Posterior cingulate gyrus (tissue), 11 donors: ENCODE measurements around the gene ARHGDIA.
A peak's percentile ranks its signal among the peaks of the same experiment; 100 is the strongest.
"Not testable (repeated sequence)": the region's sequence is repeated elsewhere in the genome, so short reads cannot be mapped to it uniquely, and the experiment has no call there.

Experiments used
- DNase-seq, 10 donors: peaks; one replicate each; pipeline versions ENCODE4 v3.0.0 to v3.0.0-alpha.2; 2020 to 2021; ENCODE audit warnings: mixed read lengths in 3 of 10
- intact Hi-C: fragments of 100-400 bp; cut with DNase I; formaldehyde crosslinking; loops from one replicate; pipeline ENCODE4 v1.15.1; 2023

Gene ARHGDIA

DNA sequence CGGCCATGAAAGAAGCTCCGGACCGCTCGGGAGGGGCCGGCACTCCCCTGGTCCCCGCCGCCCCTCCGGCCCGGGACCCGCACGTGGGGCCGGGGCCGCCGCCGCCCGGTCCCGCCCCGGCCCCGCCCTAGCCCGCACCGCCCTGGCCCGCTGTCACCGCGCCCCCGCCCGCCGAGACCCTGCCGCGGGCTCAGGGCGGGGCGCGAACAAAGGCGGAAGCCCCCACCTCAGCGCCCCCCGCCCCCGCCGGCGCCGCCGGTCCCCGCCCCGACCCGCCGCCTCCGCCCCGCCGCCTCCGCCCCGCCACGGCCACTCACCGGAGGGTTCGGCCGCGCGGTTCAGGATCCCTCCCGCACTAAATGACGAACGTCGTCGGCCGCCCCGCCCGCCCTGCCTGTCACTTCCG is at the start of gene ARHGDIA:
ARHGDIA (minus strand) TSS at position 357 of the 406 bp plus-strand sequence. CDS start 1,407 bp downstream, outside the sequence.
- intact Hi-C loops = no loop called here
- DNase-seq = no peak

DNA sequence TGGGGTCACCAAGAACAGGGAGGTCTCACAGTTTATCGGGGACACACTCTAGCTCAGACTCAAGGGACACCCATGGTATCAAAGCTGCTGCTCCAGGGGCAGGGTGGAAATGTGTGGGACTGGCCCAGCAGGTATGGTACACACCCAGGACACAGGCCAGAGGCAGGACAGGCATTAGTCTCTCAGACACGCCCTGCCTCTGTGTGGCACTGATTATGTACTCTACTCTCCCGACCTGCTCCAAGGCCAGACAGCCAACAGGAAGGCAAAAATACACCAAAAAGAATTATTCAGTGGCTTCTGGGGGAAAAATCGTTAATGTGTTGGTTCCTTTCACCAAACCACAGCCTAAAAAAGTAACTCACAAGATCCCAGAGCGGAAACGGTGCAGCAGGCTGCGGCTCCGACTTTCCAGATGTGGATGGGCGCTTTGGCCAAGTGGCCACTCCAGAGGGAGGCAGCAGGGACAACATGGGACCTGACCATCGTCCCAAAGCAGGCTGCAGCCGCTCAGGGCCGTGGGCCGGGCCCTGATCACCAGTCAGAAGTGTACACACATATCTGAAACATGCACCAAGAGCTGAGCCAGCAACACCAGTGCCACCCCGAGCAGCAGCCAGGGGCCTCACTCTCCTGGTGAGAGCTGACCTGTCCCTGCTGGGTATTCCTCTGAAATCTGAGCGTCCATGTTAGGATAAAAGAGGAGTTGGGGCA is 47.9 kb upstream of the ARHGDIA start:
- DNase-seq = no peak
- intact Hi-C loops = no loop called here

DNA sequence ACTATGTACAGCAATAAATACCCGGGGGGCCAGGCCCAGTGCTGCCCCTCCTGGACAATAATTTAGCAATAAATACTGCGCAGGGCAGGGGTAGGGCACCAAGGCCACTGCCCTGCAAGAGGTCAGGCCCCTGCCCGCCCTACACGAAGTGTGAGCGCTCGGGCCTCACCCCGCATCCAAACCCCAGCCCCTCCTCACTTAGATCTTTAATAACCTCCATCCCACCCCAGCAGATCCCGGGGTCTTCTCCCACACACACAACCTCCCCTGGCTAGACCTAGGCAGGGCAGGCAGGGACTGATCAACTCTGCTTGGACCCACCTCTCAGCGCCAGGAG is 47.2 kb upstream of the ARHGDIA start:
- intact Hi-C loops, DNase-seq: not testable (repeated sequence)

DNA sequence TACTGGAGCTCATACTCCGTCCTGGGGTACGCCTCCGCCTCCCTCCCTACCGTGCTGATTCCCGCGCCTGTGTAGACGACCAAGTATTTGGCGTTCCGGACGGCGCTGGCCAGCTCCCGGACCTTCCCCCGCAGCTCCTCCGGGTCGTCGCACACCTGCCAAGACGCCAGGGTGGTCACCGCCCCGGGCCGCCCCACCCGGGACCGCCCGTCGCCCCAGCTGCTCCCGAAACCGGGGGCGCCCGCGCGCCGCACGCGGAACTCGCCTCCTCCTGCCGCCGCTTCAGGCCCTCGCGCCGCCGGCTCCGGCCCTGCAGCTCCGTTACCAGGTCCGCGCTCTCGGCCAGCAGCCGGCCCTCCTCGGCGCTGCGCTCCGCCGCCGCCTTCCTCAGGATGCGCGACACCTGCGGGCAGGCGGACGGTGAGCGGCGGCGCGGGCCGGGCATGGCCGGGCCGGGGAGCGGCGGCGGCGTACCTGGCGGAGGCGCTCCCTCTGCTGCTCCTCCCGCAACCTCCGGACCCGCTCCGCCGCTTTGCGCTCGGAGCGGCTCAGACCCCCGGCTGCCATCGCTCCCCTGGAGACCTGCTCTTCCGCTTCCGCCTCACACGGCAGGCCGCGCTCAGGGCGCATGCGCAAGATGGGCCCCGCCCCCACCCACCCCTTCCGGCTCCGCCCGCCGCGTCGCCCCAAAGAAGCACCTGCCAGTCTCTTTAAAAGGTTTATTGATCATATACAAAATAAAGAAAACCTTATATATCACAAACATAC is 46.6 kb upstream of the ARHGDIA start, which contains the start of gene SIRT7:
SIRT7 (minus strand) TSS at position 612 of the 768 bp plus-strand sequence; CDS start at position 567, 45 bp downstream.
- peak in 8 of 10 donors; percentile 64 to 96 (median 72) for DNase-seq
- intact Hi-C loops = no loop called here

DNA sequence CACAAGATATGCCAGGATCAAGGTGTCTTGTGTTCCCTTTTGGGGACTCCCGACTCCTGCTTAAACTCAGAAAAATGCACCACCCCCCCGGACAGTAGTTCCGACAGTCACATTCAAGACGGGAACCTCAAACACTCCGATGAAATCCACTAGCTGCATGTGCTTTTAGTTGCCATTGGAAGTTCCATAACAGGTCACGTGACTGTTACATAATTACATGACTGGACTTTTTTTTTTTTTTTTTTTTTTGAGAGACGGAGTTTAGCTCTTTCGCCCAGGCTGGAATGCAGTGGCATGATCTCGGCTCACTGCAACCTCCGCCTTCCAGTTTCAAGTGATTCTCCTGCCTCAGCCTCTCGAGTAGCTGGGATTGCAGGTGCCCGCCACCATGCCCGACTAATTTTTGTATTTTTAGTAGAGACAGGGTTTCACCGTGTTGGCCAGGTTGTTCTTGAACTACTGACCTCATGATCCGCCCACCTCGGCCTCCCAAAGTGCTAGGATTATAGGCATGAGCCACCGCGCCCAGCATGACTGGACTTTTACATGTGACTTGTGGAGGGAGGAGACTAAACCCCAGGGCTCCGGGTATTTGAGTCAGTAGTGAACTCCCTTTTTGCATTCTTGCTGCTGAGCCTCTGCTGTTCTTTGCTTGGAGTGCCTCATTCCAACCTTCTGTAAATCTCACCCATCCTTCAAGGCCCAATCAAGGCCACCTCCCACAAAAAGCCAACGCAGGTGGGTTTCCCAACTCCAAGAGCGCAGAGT is 45.3 kb upstream of the ARHGDIA start:
- no peak for DNase-seq
- intact Hi-C loops = no loop called here

DNA sequence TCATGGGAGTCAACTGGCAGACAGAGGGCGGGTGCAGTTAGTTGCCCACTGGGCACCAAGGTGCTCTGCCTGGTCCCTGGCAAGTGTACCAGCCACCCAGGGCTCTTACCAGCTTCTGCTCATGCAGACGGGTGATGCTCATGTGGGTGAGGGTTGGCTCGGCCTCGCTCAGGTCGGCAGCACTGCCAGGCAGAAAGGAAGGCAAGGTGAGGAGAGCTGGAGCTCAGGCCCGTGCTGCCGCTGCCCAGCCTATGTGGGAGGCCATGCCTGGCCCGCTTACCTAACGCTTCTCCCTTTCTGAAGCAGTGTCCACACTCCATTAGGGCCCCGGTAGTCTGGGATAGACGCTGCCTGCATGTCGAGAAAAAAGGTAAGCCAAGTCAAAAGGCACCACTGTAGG is 44.2 kb upstream of the ARHGDIA start:
- intact Hi-C loops = no loop called here
- DNase-seq = no peak

DNA sequence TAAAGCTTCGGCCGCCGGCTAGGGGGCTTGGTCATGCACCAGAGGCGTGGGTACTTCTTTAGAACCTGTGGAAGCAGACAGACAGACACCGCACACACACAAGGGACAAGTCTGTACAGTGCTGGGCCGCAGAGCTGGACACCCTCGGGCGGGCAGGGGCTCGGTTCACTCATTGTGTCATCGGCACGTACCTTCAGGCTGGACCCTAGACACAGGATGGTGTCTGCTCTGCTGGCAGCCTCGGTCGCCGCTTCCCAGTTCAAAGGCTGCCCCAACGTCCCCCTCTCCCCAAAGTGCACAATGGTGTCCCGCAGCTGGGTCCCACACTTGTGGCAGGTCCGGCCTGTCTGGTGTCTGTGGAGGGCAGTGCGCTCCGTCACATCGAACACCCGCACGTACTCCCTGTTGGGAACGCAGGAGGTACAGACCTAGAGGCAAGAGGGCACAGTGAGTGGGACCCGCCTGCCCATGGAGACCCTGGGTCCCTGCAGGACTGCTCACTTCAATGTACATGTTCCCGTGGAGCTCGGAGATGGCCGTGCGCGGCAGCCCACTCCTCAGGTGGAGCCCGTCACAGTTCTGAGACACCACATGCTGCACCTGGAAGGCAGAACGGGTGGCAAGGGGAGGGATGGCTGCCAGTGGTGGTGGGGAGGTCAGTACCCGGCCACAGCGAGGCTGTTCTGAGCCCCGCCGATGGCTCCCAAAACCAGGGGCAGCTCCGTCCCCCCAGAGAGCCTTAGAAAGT is 43.1 kb upstream of the ARHGDIA start:
- intact Hi-C loops = no loop called here

DNA sequence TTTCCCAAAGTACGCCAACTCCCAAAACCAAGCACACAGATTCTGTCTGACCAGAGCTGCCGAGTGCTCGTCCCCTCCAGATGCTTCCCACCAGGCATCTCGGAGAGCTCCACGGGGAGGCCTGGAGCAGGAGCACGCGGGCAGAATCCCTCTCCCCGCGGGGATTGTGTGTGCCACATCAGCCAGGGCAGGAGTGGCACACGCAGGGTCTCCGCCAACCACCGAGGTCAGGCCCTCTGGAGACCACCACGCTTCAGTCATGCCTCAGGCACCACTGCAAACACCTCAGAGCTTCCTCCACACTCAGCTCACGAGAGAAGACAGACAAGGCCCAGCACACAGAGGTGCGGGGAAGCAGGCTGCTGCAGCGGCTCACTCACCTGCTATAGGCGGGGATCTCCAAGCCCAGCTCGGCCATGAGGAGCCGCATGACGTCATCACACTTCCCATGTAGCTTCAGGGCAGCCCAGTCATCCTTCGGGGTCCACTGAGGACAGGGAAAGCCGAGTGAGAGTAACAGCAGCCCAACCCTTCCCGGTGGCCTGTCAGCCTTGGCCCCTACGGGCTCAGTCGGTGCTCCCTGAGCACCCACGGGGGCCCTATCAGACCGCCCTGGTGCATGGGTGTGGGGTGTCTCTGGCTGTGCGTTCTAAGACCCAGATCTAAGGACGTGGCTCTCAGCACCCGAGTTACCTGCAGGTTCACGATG is 42.4 kb upstream of the ARHGDIA start:
- DNase-seq = no peak
- intact Hi-C loops = no loop called here

More for the DNA sequence above, 43.1 kb upstream of the ARHGDIA start:
- DNase-seq = no peak

DNA sequence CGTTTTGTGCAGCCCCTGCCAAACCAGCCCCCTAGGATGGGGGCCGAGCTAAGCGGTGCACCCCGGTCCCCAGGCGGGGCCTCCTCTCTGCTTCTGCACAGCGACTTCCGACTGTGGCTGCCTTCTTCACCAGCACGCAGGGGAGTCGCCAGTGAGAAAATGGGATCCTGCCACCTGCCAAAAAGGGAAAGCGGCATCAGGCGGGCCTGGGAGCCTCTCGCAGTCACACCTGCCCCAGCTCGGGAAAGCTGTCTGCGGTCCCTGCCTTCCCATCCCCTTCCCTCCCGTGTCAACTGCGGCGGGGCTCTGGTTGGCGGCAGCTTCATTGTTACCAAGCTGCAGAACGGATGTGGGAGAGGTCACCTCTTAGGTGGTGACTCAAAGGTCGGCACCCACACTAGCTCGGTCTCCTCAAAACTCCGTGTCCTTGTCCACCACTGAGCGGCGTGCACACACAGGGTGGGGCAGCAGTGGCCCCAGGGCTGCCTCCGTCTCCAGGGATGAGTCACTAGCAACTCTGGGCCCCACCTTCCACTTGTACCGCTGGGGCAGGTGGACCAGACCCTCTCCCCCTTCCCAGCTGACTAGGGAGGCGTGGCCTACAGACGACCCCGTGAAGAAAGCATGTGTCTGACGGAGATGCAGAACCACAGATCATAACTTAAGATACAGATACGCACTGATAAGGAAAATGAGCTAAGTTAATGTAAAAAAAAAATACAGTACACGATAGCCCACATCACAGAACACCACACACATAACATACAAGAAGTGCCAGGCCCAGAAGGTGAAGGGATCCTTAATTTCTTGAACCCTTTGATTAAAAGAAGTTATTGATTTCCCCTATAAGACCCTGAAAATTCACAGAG is 41.5 kb upstream of the ARHGDIA start:
- DNase-seq = no peak
- intact Hi-C loops = no loop called here

DNA sequence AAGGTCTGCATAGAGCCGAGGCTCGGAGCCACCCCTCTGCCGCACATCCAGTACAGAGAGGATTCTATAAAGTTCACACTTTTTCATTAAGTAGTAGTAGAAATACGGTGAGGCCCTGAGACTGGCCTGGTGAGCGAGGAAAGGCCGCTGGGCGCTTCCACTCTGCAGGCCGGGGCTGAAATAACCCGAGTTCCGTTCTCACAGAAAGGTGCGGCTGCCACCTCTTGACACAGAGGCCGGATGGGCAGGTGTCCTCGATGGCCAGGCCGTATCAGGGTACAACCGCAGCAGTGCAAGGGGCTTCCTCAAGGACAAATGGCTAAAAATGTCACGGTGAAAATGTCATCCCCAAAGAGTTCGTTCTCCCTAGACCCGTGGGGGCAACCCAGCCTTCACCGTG is 40.8 kb upstream of the ARHGDIA start:
- intact Hi-C loops = no loop called here
- DNase-seq = no peak

DNA sequence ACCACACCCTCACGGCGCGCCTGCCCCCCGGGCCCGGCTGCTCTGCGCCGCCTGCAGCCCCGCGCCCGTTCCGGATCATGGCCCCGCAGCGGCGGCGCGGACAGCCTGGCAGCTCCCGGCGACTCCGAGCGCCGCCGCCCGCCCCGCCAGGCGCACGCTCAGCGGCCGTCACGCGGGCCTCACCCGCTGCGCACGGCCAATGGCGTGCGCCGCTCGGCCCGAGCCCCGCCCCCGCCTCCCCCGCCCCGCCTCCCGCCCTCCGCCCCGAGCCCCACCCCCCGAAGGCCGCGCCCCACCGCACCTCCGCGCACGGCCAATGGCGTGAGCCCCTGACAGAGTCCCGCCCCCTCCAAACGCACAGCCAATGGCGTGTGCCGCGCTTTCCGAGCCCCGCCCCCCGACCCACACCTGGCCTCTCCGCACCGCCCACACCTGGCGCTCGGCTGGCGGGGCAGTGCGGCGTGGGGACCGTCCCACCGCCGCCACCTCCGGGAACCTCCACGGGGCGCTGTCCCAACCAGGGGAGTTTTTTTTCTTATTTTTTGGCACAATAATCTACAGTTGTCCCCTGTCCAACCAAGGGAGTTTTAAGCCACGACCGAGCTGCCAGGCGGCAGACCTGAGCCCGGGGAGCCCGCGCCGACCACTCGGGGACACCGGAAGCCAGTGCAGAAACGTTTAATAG is 40.3 kb upstream of the ARHGDIA start, which contains the start of gene PCYT2:
PCYT2 (minus strand) TSS at position 123 of the 685 bp plus-strand sequence; CDS start at position 79, 44 bp downstream.
- peak; percentile 81 to 99 (median 94) for DNase-seq
- intact Hi-C loops = no loop called here

DNA sequence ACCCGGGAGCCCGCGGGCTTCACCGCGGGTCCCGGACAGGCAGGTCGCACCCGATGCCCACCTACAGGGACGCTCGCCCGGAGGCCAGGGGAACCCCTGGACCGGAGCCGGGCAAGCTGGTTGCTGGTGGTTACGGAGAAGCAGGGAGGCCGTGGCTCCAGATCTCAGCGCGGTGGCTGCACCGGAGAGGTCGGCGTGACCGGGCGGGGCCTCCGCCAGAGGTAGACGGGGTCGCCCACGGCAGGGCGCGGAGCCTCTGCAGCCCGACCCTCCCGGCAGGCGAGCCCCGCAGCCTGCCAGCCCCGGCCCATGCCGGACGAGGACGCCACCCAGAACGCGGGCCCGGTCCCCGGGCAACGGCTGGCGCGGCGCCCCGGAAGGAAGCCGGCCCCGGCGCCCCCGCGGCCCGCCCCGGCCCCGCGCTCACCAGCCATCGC is 39.7 kb upstream of the ARHGDIA start:
- intact Hi-C loops = no loop called here
- DNase-seq = peak in 1 of 10 donors; percentile 93

DNA sequence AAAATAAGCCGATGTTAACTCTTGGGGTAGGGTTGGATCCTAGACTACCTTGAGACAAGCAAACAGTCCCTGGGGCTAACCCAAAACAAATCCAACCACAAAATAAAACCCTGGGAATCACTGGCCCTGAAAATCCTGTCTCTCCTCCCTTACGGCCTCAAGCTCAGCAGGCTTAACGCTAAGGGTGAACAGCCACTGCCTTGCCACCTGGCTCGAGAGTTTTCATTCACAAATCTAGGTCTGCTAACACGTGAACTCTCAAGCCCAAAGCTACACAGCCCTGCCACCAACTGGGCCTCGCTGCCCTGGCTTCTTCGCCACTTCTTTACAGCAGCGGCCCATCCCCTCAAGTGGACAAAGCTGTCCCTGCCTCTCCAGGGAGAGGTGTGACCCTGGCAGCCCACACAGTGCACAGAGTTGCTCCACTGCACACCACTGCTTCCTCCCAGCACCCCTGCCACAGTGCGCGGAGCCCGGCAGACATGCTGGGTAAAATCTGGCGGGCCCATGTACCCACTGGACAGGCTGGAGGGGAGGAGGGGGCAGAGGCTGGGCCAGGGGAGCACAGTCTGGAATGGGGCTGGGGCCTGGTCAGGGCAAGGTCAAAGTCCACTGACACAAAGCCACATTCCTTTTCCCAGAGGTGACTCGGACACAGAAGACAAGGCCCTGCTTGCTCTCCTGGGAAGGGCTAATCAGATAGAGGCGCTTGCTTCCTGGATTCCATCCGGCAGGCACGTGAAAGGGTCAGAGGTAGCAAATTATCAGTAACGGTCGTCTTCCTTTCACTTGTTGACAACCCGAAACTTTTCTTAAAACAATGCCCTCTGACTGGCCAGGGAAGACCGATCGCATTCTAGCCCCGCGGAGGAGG is 39.1 kb upstream of the ARHGDIA start:
- DNase-seq = no peak
- intact Hi-C loops = no loop called here

DNA sequence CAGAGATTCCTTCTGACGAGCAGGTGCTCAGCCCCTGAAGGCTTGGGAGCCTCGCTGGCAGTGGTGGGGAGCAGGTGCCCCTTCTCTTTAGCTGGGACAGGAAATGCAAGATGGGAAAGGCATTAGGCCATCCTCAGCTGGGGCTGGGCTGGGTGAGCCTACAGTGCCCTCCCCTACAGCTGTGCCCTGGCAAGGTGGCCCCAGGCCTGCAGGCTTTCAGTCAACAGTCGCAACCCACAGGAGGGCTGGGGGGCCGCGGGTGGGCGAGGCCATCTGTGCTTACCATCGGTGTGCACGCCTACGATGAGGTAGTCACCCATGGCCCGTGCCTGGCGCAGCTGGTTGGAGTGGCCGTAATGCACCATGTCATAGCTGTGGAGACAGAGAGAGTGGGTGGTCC is 38.1 kb upstream of the ARHGDIA start:
- intact Hi-C loops = no loop called here
- no peak for DNase-seq

DNA sequence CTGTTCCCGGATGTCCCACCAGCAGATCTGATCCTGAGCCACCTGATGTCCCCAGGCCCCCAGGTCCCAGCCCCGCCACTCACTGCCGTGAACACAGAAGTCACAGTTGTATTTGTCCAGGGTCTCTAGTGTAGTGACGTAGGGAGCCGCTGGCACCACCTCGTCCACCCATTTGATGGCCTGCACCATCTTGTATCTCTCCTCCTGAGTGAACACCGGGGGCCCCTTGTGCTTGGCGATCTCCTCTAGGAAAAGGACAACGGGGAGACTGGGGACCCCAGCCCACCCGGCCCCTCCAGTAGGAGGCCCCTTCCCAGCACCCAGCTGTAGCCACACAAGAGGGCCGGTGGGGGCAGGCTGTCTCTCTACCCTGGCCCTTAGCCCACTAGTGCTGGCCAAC is 37.7 kb upstream of the ARHGDIA start:
- intact Hi-C loops = no loop called here
- DNase-seq = no peak

DNA sequence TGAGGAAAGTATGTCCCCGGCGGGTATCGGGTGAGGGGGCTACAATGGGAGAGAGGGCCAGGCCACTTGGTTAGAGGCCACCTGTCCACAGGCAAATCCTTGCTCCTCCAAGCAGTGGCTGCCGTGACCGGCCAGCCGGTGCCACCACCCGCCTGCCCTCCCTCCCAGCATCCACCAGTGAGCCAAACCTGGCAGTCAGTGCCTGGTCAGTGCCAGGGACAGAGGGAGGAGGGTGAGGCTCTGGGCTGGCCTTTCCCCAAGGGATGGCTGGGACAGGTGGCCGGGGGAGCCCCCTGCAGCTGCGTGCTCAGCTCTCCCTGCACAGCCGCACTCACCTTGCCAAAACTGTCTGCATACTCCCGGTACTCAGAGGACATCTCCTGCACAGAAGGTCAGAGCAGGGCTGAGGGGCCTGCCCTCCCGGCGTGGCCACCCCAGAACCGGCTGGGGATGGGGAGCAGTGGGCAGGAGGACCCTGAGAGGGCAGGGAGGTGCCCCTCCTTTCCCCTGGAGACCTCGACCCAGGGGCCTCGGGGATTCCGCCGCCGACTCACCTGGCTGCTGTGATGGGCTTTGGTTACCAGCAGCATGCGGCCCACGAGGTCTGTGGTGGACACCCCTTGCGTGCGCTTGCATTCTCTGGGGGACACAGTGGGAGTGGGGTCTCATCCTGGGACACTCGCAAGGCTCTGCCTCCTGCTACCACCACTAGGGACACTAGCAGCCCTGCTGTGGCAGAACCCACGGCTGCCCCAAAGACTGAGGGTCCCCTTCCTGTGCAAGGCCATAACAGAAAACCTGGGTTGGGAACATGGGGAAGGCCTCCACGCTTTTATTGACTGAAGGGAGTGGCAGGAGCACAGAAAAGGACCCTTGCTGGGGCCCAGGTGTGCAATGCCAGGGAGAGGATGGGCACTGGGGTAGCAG is 36.3 kb upstream of the ARHGDIA start:
- DNase-seq = peak in 1 of 10 donors; percentile 79
- intact Hi-C loops = no loop called here
